Smooth muscle cell (in vitro differentiated cells): ENCODE data around the gene MED12L. TPM values are rescaled to one million over a fixed set of nuclear protein-coding genes. Genes with fewer than 3 reads are reported as not detected.

Experiments
- DNase-seq: peaks from one replicate; lab custom pipeline; 2025; ENCODE audit not compliant: unreplicated experiment; lab: John Stamatoyannopoulos, UW
- H2AFZ ChIP-seq: fragments of 200-600 bp; sonication (generic); 2 replicates; pipeline ENCODE4 v1.6.0; 2016; ENCODE audit warnings: antibody characterized with exemption, low read depth, mild to moderate bottlenecking
- H3F3A ChIP-seq: fragments of 200-600 bp; sonication (generic); 2 replicates; pipeline ENCODE4 v1.6.0; 2017; ENCODE audit warnings: antibody characterized with exemption, low read depth
- H3K27ac ChIP-seq: fragments of 200-600 bp; sonication (generic); 2 replicates; pipeline ENCODE4 v1.5.1; 2016; ENCODE audit warnings: low read depth, mild to moderate bottlenecking
- H3K27me3 ChIP-seq: fragments of 200-600 bp; sonication (generic); 2 replicates; pipeline ENCODE4 v1.6.1; 2016; ENCODE audit warnings: low read depth, mild to moderate bottlenecking
- H3K36me3 ChIP-seq: fragments of 200-600 bp; sonication (generic); 2 replicates; pipeline ENCODE4 v1.5.1; 2016; ENCODE audit warnings: low read depth
- H3K4me1 ChIP-seq: fragments of 200-600 bp; sonication (generic); 2 replicates; pipeline ENCODE4 v1.5.1; 2016; ENCODE audit warnings: low read depth
- H3K4me2 ChIP-seq: fragments of 200-600 bp; sonication (generic); 2 replicates; pipeline ENCODE4 v1.6.0; 2016; ENCODE audit warnings: mild to moderate bottlenecking
- H3K4me3 ChIP-seq: fragments of 200-600 bp; sonication (generic); 2 replicates; pipeline ENCODE4 v1.5.1; 2016; ENCODE audit warnings: mild to moderate bottlenecking
- H3K79me2 ChIP-seq: fragments of 200-600 bp; sonication (generic); 2 replicates; pipeline ENCODE4 v1.6.0; 2016; ENCODE audit warnings: low read depth, mild to moderate bottlenecking
- H3K9ac ChIP-seq: fragments of 200-600 bp; sonication (generic); 2 replicates; pipeline ENCODE4 v1.6.0; 2016; ENCODE audit warnings: low read depth
- H3K9me3 ChIP-seq: fragments of 200-600 bp; sonication (generic); replicated peaks from 2 replicates; pipeline ENCODE4 v1.5.1; 2016; ENCODE audit warnings: low read depth
- H4K20me1 ChIP-seq: fragments of 200-600 bp; sonication (generic); 2 replicates; pipeline ENCODE4 v1.6.0; 2016; ENCODE audit warnings: low read depth
- CTCF ChIP-seq: fragments of 200-600 bp; sonication (generic); IDR thresholded peaks from 2 replicates; pipeline ENCODE4 v1.5.1; 2017; ENCODE audit warnings: borderline replicate concordance, mild to moderate bottlenecking, antibody characterized with exemption; ENCODE audit not compliant: insufficient read depth, poor library complexity, severe bottlenecking
- WGBS: methylation state at CpG from one replicate; pipeline ENCODE4 v1.1.7; 2016; ENCODE audit warnings: low lambda C conversion rate; 5-methylcytosine and 5-hydroxymethylcytosine counted together
- polyA plus RNA-seq: library from polyadenylated mRNA; unstranded; fragments of >200 nt; fragmentation: Nextera tagmentation; extraction: Ambion mirVana; gene quantifications from 2 replicates; pipeline ENCODE4 v1.2.1, GENCODE V29; 2016
- total RNA-seq: library from RNA; depleted of rRNA; stranded (reverse); fragments of >200 nt; gene quantifications from 2 replicates; pipeline ENCODE4 v1.2.3, GENCODE V29; 2014

MED12L gene
- total and polyA plus RNA-seq, 2 experiments from 2014 or later: 0.26 to 1.5 TPM

GRCh38 chr3:151174351-151174750 is 88.9 kb downstream of the MED12L start:
- no peak overlapping the region for H3K4me3 ChIP-seq
- H3K9me3 ChIP-seq: no peaks in the 10 kb centered on the region
- H3K27me3 ChIP-seq: no peaks in the 10 kb centered on the region
- H3K79me2 ChIP-seq: no peaks in the 10 kb centered on the region
- no peaks in the 10 kb centered on the region for H3K36me3 ChIP-seq
- no peak for DNase-seq
- no peak overlapping the region for H3K27ac ChIP-seq
- 70% methylated on average over 2 of the region's 2 CpGs for WGBS
- no peaks in the 10 kb centered on the region for H3K4me1 ChIP-seq
- no peak overlapping the region for H2AFZ ChIP-seq
- H3K4me2 ChIP-seq: no peak overlapping the region
- TF ChIP-seq CTCF: no peak
- no peak overlapping the region for H3K9ac ChIP-seq
- no peaks in the 10 kb centered on the region for H3F3A ChIP-seq
- no peaks in the 10 kb centered on the region for H4K20me1 ChIP-seq

GRCh38 chr3:151175952-151176351 is 90.5 kb downstream of the MED12L start:
- no peak overlapping the region for H3K9ac ChIP-seq
- H3K27ac ChIP-seq: no peak overlapping the region
- WGBS: 44% methylated on average over 2 of the region's 2 CpGs
- H3K27me3 ChIP-seq: no peaks in the 10 kb centered on the region
- DNase-seq: no peak
- no peaks in the 10 kb centered on the region for H4K20me1 ChIP-seq
- no peaks in the 10 kb centered on the region for H3K79me2 ChIP-seq
- no peak overlapping the region for H3K4me3 ChIP-seq
- H3K36me3 ChIP-seq: no peaks in the 10 kb centered on the region
- H3K4me1 ChIP-seq: no peaks in the 10 kb centered on the region
- H3K9me3 ChIP-seq: no peaks in the 10 kb centered on the region
- no peak overlapping the region for H3K4me2 ChIP-seq
- TF ChIP-seq CTCF: no peak
- H2AFZ ChIP-seq: no peak overlapping the region
- H3F3A ChIP-seq: no peaks in the 10 kb centered on the region

GRCh38 chr3:151178208-151178845 is 92.9 kb downstream of the MED12L start:
- 78% methylated on average over 2 of the region's 2 CpGs for WGBS
- no peak overlapping the region for H3K9ac ChIP-seq
- TF ChIP-seq CTCF: no peak
- H2AFZ ChIP-seq: no peak overlapping the region
- no peaks in the 10 kb centered on the region for H3K79me2 ChIP-seq
- H3K9me3 ChIP-seq: no peaks in the 10 kb centered on the region
- no peak for DNase-seq
- no peaks in the 10 kb centered on the region for H3K27me3 ChIP-seq
- H3K4me3 ChIP-seq: no peak overlapping the region
- no peaks in the 10 kb centered on the region for H3K4me1 ChIP-seq
- H3K4me2 ChIP-seq: no peak overlapping the region
- H3K36me3 ChIP-seq: no peaks in the 10 kb centered on the region
- no peaks in the 10 kb centered on the region for H4K20me1 ChIP-seq
- no peaks in the 10 kb centered on the region for H3F3A ChIP-seq
- H3K27ac ChIP-seq: no peak overlapping the region
